ENCODE results near the gene MAPK1IP1L. TPM values are rescaled to one million over a fixed set of nuclear protein-coding genes. Genes with fewer than 3 reads are reported as not detected.
A peak's percentile ranks its signal among the peaks of the same experiment; 100 is the strongest.
"Not testable (repeated sequence)": the region's sequence is repeated elsewhere in the genome, so short reads cannot be mapped to it uniquely, and the experiment has no call there.

Gene MAPK1IP1L
- polyA plus RNA-seq (2011; rRNA removed) (65.3 and 86.7 TPM in 2 replicates), polyA minus RNA-seq (2011; rRNA and poly(A)+ RNA removed) (210 and 277 TPM in 2 replicates)

DNA sequence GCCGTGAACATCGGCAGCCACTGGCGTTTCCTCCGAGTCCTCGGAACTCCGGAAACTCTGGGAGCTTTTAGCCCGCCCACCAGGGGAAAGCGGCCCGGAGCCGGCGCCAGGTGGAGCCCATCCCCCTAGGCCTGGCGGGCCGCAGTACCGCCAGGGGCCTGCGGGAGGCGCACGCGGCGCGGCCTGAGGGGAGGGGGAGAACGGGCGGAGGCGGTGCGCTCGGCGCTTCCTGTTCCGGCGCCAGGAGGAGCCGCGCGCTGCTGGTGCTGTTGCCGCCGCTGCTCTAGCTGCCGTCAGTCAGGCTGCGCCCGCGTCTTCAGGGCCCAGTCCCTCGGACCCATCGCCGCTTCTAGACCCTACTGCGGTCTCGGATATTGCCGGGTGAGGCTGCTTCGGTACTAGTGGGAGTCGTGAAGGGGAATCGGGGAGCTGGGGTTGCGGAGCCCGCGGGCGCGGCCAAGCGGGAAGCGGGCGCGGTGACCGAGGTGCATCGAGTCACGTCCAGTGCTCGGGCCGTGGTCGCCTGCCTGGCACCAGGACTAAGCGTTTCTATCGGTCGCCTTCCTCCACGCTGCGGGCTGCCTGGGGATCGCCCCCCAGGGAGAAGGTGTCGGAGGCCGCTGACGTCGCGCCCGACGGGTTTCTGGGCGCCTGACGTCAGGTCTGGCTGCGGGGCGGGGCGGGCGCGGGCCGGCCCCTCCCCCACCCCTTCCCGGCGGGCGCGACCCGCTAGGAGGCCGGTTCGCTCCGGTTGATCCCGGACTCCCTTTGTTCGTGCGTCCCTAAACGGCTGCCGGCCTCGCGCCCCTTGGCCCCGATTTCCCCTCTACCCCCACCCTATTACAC is at the start of gene MAPK1IP1L:
Gene MAPK1IP1L, plus strand, starts transcription at position 225 of the 846 bp plus-strand sequence. CDS start 10,037 bp downstream, outside the sequence.
- TF ChIP-seq, protein P1, sequence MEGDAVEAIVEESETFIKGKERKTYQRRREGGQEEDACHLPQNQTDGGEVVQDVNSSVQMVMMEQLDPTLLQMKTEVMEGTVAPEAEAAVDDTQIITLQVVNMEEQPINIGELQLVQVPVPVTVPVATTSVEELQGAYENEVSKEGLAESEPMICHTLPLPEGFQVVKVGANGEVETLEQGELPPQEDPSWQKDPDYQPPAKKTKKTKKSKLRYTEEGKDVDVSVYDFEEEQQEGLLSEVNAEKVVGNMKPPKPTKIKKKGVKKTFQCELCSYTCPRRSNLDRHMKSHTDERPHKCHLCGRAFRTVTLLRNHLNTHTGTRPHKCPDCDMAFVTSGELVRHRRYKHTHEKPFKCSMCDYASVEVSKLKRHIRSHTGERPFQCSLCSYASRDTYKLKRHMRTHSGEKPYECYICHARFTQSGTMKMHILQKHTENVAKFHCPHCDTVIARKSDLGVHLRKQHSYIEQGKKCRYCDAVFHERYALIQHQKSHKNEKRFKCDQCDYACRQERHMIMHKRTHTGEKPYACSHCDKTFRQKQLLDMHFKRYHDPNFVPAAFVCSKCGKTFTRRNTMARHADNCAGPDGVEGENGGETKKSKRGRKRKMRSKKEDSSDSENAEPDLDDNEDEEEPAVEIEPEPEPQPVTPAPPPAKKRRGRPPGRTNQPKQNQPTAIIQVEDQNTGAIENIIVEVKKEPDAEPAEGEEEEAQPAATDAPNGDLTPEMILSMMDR (IDR thresholded peaks at IDR 0.05; ENCODE audit: low read depth, low read length): peak; percentile 88
- DNase-seq (ENCODE audit: low read depth, low spot score): peak; percentile 70
- POLR2A ChIA-PET: interaction anchor here (0.6 to 1.7 kb wide), 16 partner anchors 8 to 399 kb away, joined by 3 to 13 read pairs (median 4); partner anchors contain the start of genes LGALS3, SOCS4 and WDHD1
- H3K4me3 ChIP-seq (ENCODE audit: low read depth, low read length): peak within 1 kb of the TSS; percentile 99
- H3K27me3 ChIP-seq (ENCODE audit: control insufficient read depth, insufficient read depth, low read length): no peaks in the 10 kb centered on the region
- H3K9me3 ChIP-seq (ENCODE audit: control insufficient read depth, insufficient read depth, low read length): peaks cover 3% of the 10 kb centered on the region; the same call in 1 of the 2 replicates
- CTCF ChIA-PET: interaction anchor here (0.5 to 2.9 kb wide), 38 partner anchors 9 to 488 kb away, joined by 3 to 30 read pairs (median 4); partner anchors contain the start of genes SOCS4 and WDHD1
- peak within 1 kb of the TSS; percentile 99 for H3K27ac ChIP-seq (ENCODE audit: low read depth, low read length)

DNA sequence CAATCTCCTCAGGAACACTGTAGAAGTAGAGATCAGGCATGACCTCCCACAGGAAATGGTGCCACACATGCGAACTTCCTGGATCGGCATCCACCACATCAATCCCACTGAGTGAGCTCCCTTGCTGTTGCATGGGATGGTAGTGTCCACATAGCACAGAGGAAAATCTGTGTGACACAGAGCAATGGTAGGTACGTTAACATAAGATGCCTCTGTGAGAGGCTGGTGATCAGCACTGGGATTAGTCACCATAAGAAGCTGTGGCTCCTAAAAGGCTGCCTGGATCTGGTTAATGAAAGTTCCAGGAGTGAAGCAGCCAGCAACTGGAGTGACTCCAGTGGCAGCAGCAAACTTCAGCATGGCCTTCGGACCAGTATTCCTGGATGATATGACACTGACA is 46.4 kb upstream of the MAPK1IP1L start:
- DNase-seq (ENCODE audit: low read depth, low spot score): no peak
- CTCF ChIA-PET: no interaction called here

DNA sequence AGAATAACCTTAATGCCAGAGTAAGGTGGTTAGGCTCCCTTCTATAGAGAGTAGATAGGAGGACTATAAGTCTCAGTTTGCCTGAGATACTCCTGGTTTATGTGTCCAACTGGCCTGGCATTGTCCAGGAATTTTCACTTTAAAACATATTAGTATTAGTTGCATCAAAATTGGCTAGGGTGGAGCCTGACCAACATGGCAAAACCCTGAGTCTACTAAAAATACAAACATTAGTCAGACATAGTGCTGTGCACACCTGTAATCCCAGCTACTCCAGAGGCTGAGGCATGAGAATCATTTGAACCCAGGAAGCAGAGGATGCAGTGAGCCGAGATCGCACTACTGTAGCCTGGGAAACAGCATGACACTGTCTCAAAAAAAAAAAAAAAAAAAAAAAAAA is 36.4 kb upstream of the MAPK1IP1L start:
- ChIA-PET POLR2A (interaction anchor here (0.7 kb wide), 1 partner anchor 12 kb away, joined by 6 read pairs; the partner anchor contains the start of genes SOCS4 and WDHD1), CTCF (interaction anchor here (0.6 to 1.7 kb wide), 3 partner anchors 34 to 241 kb away, joined by 3 to 9 read pairs (median 3); partner anchors contain the start of gene MAPK1IP1L)
- Histone ChIP-seq H3K27ac (ENCODE audit: low read depth, low read length) (no peak overlapping the region), H3K9me3 (ENCODE audit: control insufficient read depth, insufficient read depth, low read length) (no peaks in the 10 kb centered on the region), H3K27me3 (ENCODE audit: control insufficient read depth, insufficient read depth, low read length) (no peaks in the 10 kb centered on the region), H3K4me3 (ENCODE audit: low read depth, low read length) (no peak overlapping the region)
- TF ChIP-seq, protein P1 (IDR thresholded peaks at IDR 0.05; ENCODE audit: low read depth, low read length): no peak
- no peak for DNase-seq (ENCODE audit: low read depth, low spot score)

More for the DNA sequence above, 46.4 kb upstream of the MAPK1IP1L start:
- Histone ChIP-seq H3K9me3 (ENCODE audit: control insufficient read depth, insufficient read depth, low read length) (no peaks in the 10 kb centered on the region), H3K27ac (ENCODE audit: low read depth, low read length) (no peak overlapping the region), H3K27me3 (ENCODE audit: control insufficient read depth, insufficient read depth, low read length) (no peaks in the 10 kb centered on the region), H3K4me3 (ENCODE audit: low read depth, low read length) (no peak overlapping the region)
- POLR2A ChIA-PET: interaction anchor here (0.5 kb wide), 1 partner anchor 148 kb away, joined by 3 read pairs; no protein-coding TSS in a partner anchor
- TF ChIP-seq, protein P1 (IDR thresholded peaks at IDR 0.05; ENCODE audit: low read depth, low read length): no peak

DNA sequence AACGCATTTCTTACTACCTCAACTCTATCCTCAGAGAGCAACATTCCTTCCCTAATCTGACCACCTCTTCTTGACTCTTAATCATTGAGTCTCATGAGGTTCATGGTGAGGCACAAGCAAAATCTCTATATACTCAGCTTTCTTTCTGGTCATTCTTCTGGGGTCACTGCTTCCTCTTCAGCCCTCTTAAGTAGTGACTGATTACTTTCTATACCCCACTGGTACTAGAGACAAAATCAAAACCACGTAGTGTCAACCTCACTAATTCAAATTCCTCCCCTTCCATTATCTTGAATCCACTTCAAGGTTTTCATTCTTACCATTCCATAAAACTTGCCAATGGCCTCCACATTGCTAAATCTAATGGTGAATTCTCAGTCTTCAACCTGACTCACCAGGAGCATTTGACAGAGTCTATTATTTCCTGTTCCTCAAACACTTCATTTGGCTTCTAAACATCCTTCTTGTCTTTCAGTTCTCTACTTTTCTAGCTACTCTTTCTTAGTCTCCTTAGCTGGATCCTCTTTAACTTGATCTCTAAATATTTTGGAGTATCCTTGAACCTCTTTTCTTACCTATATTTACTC is 31.4 kb upstream of the MAPK1IP1L start:
- DNase-seq (ENCODE audit: low read depth, low spot score): no peak
- ChIA-PET CTCF (interaction anchor here (1.4 kb wide), 1 partner anchor 31 kb away, joined by 3 read pairs; no protein-coding TSS in a partner anchor), POLR2A (no interaction called here)
- no peak overlapping the region for H3K27ac ChIP-seq (ENCODE audit: low read depth, low read length)
- no peaks in the 10 kb centered on the region for H3K27me3 ChIP-seq (ENCODE audit: control insufficient read depth, insufficient read depth, low read length)
- H3K9me3 ChIP-seq (ENCODE audit: control insufficient read depth, insufficient read depth, low read length): no peaks in the 10 kb centered on the region
- TF ChIP-seq, protein P1 (IDR thresholded peaks at IDR 0.05; ENCODE audit: low read depth, low read length): no peak
- no peak overlapping the region for H3K4me3 ChIP-seq (ENCODE audit: low read depth, low read length)

DNA sequence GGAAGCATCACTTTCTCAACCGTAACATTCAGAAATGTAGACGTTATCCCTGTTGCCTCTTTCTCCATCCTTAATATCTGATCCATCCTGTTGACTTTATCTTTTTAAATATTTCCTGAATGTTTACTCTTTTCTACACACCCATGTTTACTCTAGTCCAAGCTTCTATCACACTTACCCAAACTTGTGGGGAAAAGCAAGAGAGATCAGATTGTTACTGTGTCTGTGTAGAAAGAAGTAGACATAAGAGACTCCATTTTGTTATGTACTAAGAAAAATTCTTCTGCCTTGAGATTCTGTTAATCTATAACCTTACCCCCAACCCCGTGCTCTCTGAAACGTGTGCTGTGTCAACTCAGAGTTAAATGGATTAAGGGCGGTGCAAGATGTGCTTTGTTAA is 27.1 kb upstream of the MAPK1IP1L start:
- CTCF ChIA-PET: not testable (repeated sequence)

More for the DNA sequence above, 27.1 kb upstream of the MAPK1IP1L start:
- H3K4me3 ChIP-seq (ENCODE audit: low read depth, low read length); H3K27me3 ChIP-seq (ENCODE audit: control insufficient read depth, insufficient read depth, low read length); DNase-seq (ENCODE audit: low read depth, low spot score); H3K9me3 ChIP-seq (ENCODE audit: control insufficient read depth, insufficient read depth, low read length); POLR2A ChIA-PET; H3K27ac ChIP-seq (ENCODE audit: low read depth, low read length): not testable (repeated sequence)
